K562 (cell line): ENCODE results near the gene SPSB1. TPM values are rescaled to one million over a fixed set of nuclear protein-coding genes. Genes with fewer than 3 reads are reported as not detected.

Experiments used
- ATAC-seq: fragments of 200-7000 bp; cut with Tn5 transposase; 3 replicates; pipeline ENCODE4 v1.9.1; 2020; ENCODE audit warnings: moderate library complexity
- BruUV-seq: library from RNA; stranded (reverse); fragments of 400-500 nt; replicated peaks from 2 replicates; lab custom pipeline; 2021; lab: Mats Ljungman, UMichigan
- CTCF ChIA-PET: fragments of 300-600 bp; formaldehyde crosslinking; extraction: SDS; loops from one replicate; lab custom pipeline; 2021; ENCODE audit warnings: low intra/inter-chr PET ratio; lab: Yijun Ruan, JAX
- POLR2A ChIA-PET: fragments of 300-600, 350-650 bp; sonication (Branson Sonifier 250); formaldehyde crosslinking; extraction: SDS; loops from one replicate; lab custom pipeline; 2021; ENCODE audit warnings: antibody characterized with exemption, inconsistent platforms; lab: Yijun Ruan, JAX
- DNase-seq, 4 experiments: peaks; one replicate each; pipeline versions ENCODE4 v3.0.0 to v3.0.0-alpha.2; 2011 to 2018; ENCODE audit warnings: low spot score in 3 of 4, mixed read lengths in 3 of 4; ENCODE audit errors: extremely low read depth in 1 of 4
- FAIRE-seq: peaks from 2 replicates; lab custom pipeline; 2011; peaks lifted over from hg19 to GRCh38; lab: Jason Lieb, UNC
- H2AFZ ChIP-seq: 2 replicates; pipeline ENCODE4 v1.6.0; 2011; ENCODE audit warnings: low read depth, low read length, control low read depth, inconsistent platforms
- H3K27ac ChIP-seq: fragments of 200-600 bp; 3 replicates; pipeline ENCODE4 v1.8.0; 2011; ENCODE audit warnings: low read depth, mild to moderate bottlenecking, control low read depth, inconsistent platforms, low read length, moderate library complexity, mixed read lengths; ENCODE audit errors: extremely low read depth
- H3K27me3 ChIP-seq, 2 experiments: fragments of 300-600 bp in 1 of 2; 2 replicates in 1 of 2; 3 replicates in 1 of 2; pipeline versions ENCODE4 v1.6.0 to v1.8.0; 2011; ENCODE audit warnings: inconsistent platforms in 2 of 2, low read length in 2 of 2, mild to moderate bottlenecking in 1 of 2, mixed read lengths in 1 of 2, moderate library complexity in 1 of 2; ENCODE audit not compliant: control insufficient read depth in 2 of 2, insufficient read depth in 2 of 2
- H3K36me3 ChIP-seq: fragments of 300-600 bp; 3 replicates; pipeline ENCODE4 v1.8.0; 2011; ENCODE audit warnings: mild to moderate bottlenecking, low read length, inconsistent platforms; ENCODE audit not compliant: control insufficient read depth, insufficient read depth
- H3K4me1 ChIP-seq, 2 experiments: fragments of 200-600 bp in 1 of 2; replicated peaks in 1 of 2; 2 replicates in 1 of 2; 3 replicates in 1 of 2; pipeline versions ENCODE4 v1.5.1 to v1.8.0; 2011; ENCODE audit warnings: inconsistent platforms in 2 of 2, low read length in 2 of 2, mild to moderate bottlenecking in 1 of 2, mixed read lengths in 1 of 2, moderate library complexity in 1 of 2; ENCODE audit not compliant: control insufficient read depth in 2 of 2, insufficient read depth in 2 of 2
- H3K4me2 ChIP-seq: 2 replicates; pipeline ENCODE4 v1.6.1; 2011; ENCODE audit warnings: low read length, control low read depth, inconsistent platforms, mixed read lengths; ENCODE audit not compliant: insufficient read depth
- H3K4me3 ChIP-seq: fragments of 200-600 bp; sonication (generic), shearing (Covaris generic); 2 replicates; pipeline ENCODE4 v1.5.1; 2016; ENCODE audit warnings: control low read depth, inconsistent platforms
- H3K79me2 ChIP-seq: fragments of 200-600 bp; 3 replicates; pipeline ENCODE4 v1.8.0; 2011; ENCODE audit warnings: low read length, inconsistent platforms; ENCODE audit not compliant: control insufficient read depth, insufficient read depth
- H3K9ac ChIP-seq, 2 experiments: 2 replicates each; pipeline versions ENCODE4 v1.6.0 to v1.6.1; 2011; ENCODE audit warnings: low read depth in 2 of 2, low read length in 2 of 2, control low read depth in 1 of 2, inconsistent platforms in 1 of 2, mild to moderate bottlenecking in 1 of 2, mixed read lengths in 1 of 2; ENCODE audit not compliant: insufficient read depth in 1 of 2
- H3K9me1 ChIP-seq: one replicate; pipeline ENCODE4 v1.6.0; 2011; ENCODE audit warnings: inconsistent platforms, mild to moderate bottlenecking, low read length, moderate library complexity; ENCODE audit not compliant: control insufficient read depth, insufficient read depth
- H3K9me3 ChIP-seq: replicated peaks from 2 replicates; pipeline ENCODE4 v1.5.1; 2011; ENCODE audit warnings: low read depth, low read length, inconsistent platforms; ENCODE audit not compliant: control insufficient read depth, insufficient read depth
- H4K20me1 ChIP-seq: replicated peaks from 2 replicates; pipeline ENCODE4 v1.6.1; 2011; ENCODE audit warnings: low read length, inconsistent platforms, mixed read lengths; ENCODE audit not compliant: control insufficient read depth, insufficient read depth
- ESRRB ChIP-seq: fragments of 250-450 bp; sonication (Bioruptor Pico); IDR thresholded peaks from 2 replicates; pipeline ENCODE4 v1.5.0; 2020; ENCODE audit warnings: mild to moderate bottlenecking, moderate library complexity, borderline replicate concordance
- RBM25 ChIP-seq: fragments of 200-400 bp; formaldehyde crosslinking; IDR thresholded peaks from 2 replicates; pipeline ENCODE4 v1.6.1; 2018; ENCODE audit warnings: low read length, low read depth, moderate library complexity; ENCODE audit not compliant: severe bottlenecking
- TFE3 ChIP-seq: fragments of 450-650 bp; formaldehyde crosslinking; IDR thresholded peaks from 2 replicates; pipeline ENCODE4 v1.4.0; 2020; ENCODE audit warnings: mild to moderate bottlenecking, mixed read lengths
- WGBS: fragments of 100-300 bp; shearing (Covaris generic); methylation state at CpG from one replicate; pipeline ENCODE4 v1.1.6; 2016; ENCODE audit warnings: low coverage, mixed read lengths; ENCODE audit not compliant: insufficient coverage; ENCODE audit errors: missing lambda C conversion rate; 5-methylcytosine and 5-hydroxymethylcytosine counted together
- in situ Hi-C: fragments of 300-500 bp; cut with MboI; formaldehyde crosslinking; loops from 4 replicates; pipeline ENCODE4 v1.15.0; 2018; ENCODE audit warnings: inconsistent platforms, mixed read lengths
- intact Hi-C: fragments of 100-400 bp; cut with micrococcal nuclease; formaldehyde crosslinking; loops from 2 replicates; pipeline ENCODE4 v1.14.2; 2022
- polyA plus RNA-seq, 8 experiments: library from polyadenylated mRNA; depleted of rRNA in 4 of 8; stranded (reverse) in 5 of 8; unstranded in 3 of 8; fragments of >200 nt; fragmentation: Nextera tagmentation in 2 of 8; fragmentation: Illumina TruSeq in 1 of 8; extraction: Ambion mirVana in 2 of 8; extraction: Trizol in 1 of 8; gene quantifications; 2 replicates each; pipeline versions ENCODE4 v1.2.1 to v1.2.3, GENCODE V29; 2011 to 2014; ENCODE audit warnings: inconsistent platforms in 1 of 8, missing spikeins in 1 of 8
- total RNA-seq, 7 experiments: library from RNA; depleted of rRNA in 6 of 7; stranded (reverse); fragments of >200 nt in 6 of 7; fragmentation: Illumina TruSeq in 2 of 7; extraction: Trizol in 2 of 7; gene quantifications; 2 replicates each; pipeline versions ENCODE4 v1.2.1 to v1.2.3, GENCODE V29; 2011 to 2021; ENCODE audit warnings: low replicate concordance in 1 of 7

Gene SPSB1
- total and polyA plus RNA-seq, 9 of the 15 experiments (the other 6 are each of a cell fraction or from before 2014, with no cell fraction given) = 0.06 to 0.35 (median 0.14) TPM; not detected in 6

- BruUV-seq = no TSS peak
- peaks cover 52% of the 10 kb centered on the region for H4K20me1 ChIP-seq
- no peak overlapping the region for H3K4me3 ChIP-seq
- intact Hi-C loops (no loop called here), in situ Hi-C loops (no loop called here)
- H3K9me3 ChIP-seq = no peaks in the 10 kb centered on the region
- ATAC-seq = no peak
- peaks cover 0 to 30% of the 10 kb centered on the region in 2 experiments; a peak in 2 of 5 replicates for H3K4me1 ChIP-seq
- CTCF ChIA-PET = no interaction called here
- DNase-seq = no peak
- TF ChIP-seq TFE3 (CRISPR knock-in tag) = peak; percentile 65
- no peak for TF ChIP-seq RBM25
- TF ChIP-seq ESRRB (CRISPR knock-in tag) = no peak
- H3K4me2 ChIP-seq = no peak overlapping the region
- H3K79me2 ChIP-seq = no peaks in the 10 kb centered on the region
- H2AFZ ChIP-seq = no peak overlapping the region
- no peaks in the 10 kb centered on the region for H3K9me1 ChIP-seq
- H3K9ac ChIP-seq = 0 out of 4 replicates have a peak overlapping the region, but pooled peaks of 1 of the 2 experiments have one; percentile 20
- WGBS = 2% methylated on average over 11 of the region's 11 CpGs
- FAIRE-seq = peak; percentile 54
- no peaks in the 10 kb centered on the region for H3K36me3 ChIP-seq
- no peak overlapping the region for H3K27ac ChIP-seq
- H3K27me3 ChIP-seq = peaks cover 75 to 100% of the 10 kb centered on the region in 2 experiments; a peak in 4 of 5 replicates
- POLR2A ChIA-PET = interaction anchor here (1.3 to 1.6 kb wide), 2 partner anchors 11 to 79 kb away, joined by 3 to 5 read pairs; no protein-coding TSS in a partner anchor
These were observed 28.8 kb downstream of the SPSB1 start for GRCh38 chr1:9321480-9321849.
